ENCODE data around the gene KCNAB2. TPM values are rescaled to one million over a fixed set of nuclear protein-coding genes. Genes with fewer than 3 reads are reported as not detected.

KCNAB2 gene
- total RNA-seq, 1 experiment from 2014 or later: 4.7 TPM

GRCh38 chr1:6111571-6111970, 65.9 kb downstream of the KCNAB2 start:
- Mint-ChIP-seq H3K9me3 (ENCODE audit: low read depth, unreplicated experiment) (peaks cover 2% of the 10 kb centered on the region), H3K27ac (ENCODE audit: unreplicated experiment) (no peak overlapping the region), H3K4me1 (ENCODE audit: low read depth, unreplicated experiment) (no peaks in the 10 kb centered on the region), H3K27me3 (ENCODE audit: unreplicated experiment) (peaks cover 70% of the 10 kb centered on the region), H3K36me3 (ENCODE audit: insufficient read depth, unreplicated experiment) (no peaks in the 10 kb centered on the region), H3K4me3 (ENCODE audit: low read depth, unreplicated experiment) (no peak overlapping the region)
- no TSS peak for BruUV-seq (replicated peaks)
- CTCF ChIA-PET: no interaction called here
- DNase-seq: no peak
- TF ChIP-seq, protein P1, sequence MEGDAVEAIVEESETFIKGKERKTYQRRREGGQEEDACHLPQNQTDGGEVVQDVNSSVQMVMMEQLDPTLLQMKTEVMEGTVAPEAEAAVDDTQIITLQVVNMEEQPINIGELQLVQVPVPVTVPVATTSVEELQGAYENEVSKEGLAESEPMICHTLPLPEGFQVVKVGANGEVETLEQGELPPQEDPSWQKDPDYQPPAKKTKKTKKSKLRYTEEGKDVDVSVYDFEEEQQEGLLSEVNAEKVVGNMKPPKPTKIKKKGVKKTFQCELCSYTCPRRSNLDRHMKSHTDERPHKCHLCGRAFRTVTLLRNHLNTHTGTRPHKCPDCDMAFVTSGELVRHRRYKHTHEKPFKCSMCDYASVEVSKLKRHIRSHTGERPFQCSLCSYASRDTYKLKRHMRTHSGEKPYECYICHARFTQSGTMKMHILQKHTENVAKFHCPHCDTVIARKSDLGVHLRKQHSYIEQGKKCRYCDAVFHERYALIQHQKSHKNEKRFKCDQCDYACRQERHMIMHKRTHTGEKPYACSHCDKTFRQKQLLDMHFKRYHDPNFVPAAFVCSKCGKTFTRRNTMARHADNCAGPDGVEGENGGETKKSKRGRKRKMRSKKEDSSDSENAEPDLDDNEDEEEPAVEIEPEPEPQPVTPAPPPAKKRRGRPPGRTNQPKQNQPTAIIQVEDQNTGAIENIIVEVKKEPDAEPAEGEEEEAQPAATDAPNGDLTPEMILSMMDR (IDR thresholded peaks at IDR 0.05; ENCODE audit: unreplicated experiment): no peak
- intact Hi-C loops (cut with micrococcal nuclease; ENCODE audit: unreplicated experiment): no loop called here

DNA sequence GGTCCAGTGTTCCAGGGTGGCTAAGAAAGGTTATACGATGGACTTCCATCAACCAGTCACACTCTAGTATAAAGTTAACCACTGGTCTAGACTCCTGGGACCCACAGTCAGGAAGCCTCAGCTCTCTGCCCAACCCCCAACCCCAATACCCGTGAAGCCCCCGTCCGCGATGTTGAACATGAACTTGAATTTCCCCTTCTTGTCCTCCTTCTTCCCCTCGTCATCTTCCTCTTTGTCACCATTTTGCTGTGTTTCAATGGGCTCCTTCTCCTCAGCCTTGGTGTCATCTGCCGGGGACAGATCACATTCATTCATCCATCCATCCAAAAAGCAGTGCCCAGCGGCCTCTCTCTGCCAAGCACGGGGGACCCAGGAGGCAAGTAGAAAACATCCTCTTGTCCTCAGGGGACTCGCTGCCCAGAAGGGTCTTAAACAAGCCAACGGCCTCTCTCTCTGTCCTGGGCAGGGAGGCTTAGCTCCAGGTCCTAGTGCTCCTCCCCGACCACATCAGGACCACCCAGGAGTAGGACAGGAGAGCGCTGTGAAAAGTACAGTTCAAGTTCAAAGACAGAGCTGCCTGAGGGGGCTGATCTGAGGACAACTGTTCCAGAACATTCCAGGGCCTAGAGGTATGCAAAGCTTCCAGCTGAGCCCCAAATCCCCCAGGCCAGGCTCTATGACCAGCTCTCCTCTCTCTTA, 66.5 kb downstream of the KCNAB2 start:
- no peak overlapping the region for H3K27ac Mint-ChIP-seq (ENCODE audit: unreplicated experiment)
- H3K9me3 Mint-ChIP-seq (ENCODE audit: low read depth, unreplicated experiment): peaks cover 6% of the 10 kb centered on the region
- BruUV-seq (replicated peaks): no TSS peak
- TF ChIP-seq, protein P1 (IDR thresholded peaks at IDR 0.05; ENCODE audit: unreplicated experiment): no peak
- H3K4me3 Mint-ChIP-seq (ENCODE audit: low read depth, unreplicated experiment): no peak overlapping the region
- no peak for DNase-seq
- intact Hi-C loops (cut with micrococcal nuclease; ENCODE audit: unreplicated experiment): no loop called here
- peaks cover 65% of the 10 kb centered on the region for H3K27me3 Mint-ChIP-seq (ENCODE audit: unreplicated experiment)
- H3K36me3 Mint-ChIP-seq (ENCODE audit: insufficient read depth, unreplicated experiment): no peaks in the 10 kb centered on the region
- CTCF ChIA-PET: interaction anchor here (0.6 kb wide), 1 partner anchor 181 kb away, joined by 6 read pairs; no protein-coding TSS in a partner anchor
- H3K4me1 Mint-ChIP-seq (ENCODE audit: low read depth, unreplicated experiment): no peaks in the 10 kb centered on the region

DNA sequence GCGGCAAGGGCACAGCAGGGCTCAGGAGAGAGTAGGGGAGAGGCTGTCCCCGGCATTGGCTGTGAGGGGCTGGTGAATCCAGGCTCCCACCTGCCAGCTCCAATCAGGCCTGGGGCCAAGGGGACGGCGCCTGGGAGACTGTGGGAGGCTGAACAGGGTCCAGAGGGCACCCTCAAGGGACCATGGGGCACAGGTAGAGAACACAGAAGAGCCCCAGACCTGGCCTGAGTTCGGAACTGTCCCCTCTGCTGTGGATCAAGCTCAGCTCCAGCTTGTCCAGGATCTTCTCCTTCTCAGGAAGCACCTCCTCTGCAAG, 67.0 kb downstream of the KCNAB2 start:
- BruUV-seq (replicated peaks): no TSS peak
- Mint-ChIP-seq H3K9me3 (ENCODE audit: low read depth, unreplicated experiment) (peaks cover 6% of the 10 kb centered on the region), H3K27me3 (ENCODE audit: unreplicated experiment) (peaks cover 60% of the 10 kb centered on the region), H3K36me3 (ENCODE audit: insufficient read depth, unreplicated experiment) (no peaks in the 10 kb centered on the region), H3K27ac (ENCODE audit: unreplicated experiment) (no peak overlapping the region), H3K4me3 (ENCODE audit: low read depth, unreplicated experiment) (no peak overlapping the region), H3K4me1 (ENCODE audit: low read depth, unreplicated experiment) (no peaks in the 10 kb centered on the region)
- no peak for DNase-seq
- intact Hi-C loops (cut with micrococcal nuclease; ENCODE audit: unreplicated experiment): no loop called here
- CTCF ChIA-PET: interaction anchor here (0.6 kb wide), 1 partner anchor 181 kb away, joined by 6 read pairs; no protein-coding TSS in a partner anchor
- TF ChIP-seq, protein P1 (IDR thresholded peaks at IDR 0.05; ENCODE audit: unreplicated experiment): no peak

DNA sequence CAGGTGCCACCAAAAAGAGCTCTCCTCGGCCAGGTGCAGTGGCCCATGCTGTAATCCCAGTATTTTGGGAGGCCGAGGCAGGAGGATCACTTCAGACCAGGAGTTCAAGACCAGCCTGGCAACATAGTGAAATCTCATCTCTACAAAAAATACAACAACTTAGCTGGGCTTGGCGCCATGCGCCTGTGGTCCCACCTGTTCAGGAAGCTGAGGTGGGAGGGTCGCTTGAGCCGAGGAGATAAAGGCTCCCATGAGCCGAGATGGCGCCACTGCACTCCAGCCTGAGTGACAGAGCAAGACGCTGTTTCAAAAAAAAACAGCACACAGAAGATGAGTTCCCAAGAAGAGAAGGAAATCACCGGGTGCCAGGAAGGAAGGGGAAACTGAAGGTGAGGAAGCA, 67.4 kb downstream of the KCNAB2 start:
- BruUV-seq (replicated peaks): no TSS peak
- no peak for DNase-seq
- CTCF ChIA-PET: no interaction called here

More for the DNA sequence above, 67.4 kb downstream of the KCNAB2 start:
- TF ChIP-seq, protein P1 (IDR thresholded peaks at IDR 0.05; ENCODE audit: unreplicated experiment): no peak
- Mint-ChIP-seq H3K27me3 (ENCODE audit: unreplicated experiment) (peaks cover 56% of the 10 kb centered on the region), H3K9me3 (ENCODE audit: low read depth, unreplicated experiment) (peaks cover 6% of the 10 kb centered on the region), H3K4me3 (ENCODE audit: low read depth, unreplicated experiment) (no peak overlapping the region), H3K36me3 (ENCODE audit: insufficient read depth, unreplicated experiment) (no peaks in the 10 kb centered on the region), H3K4me1 (ENCODE audit: low read depth, unreplicated experiment) (no peaks in the 10 kb centered on the region), H3K27ac (ENCODE audit: unreplicated experiment) (no peak overlapping the region)
- intact Hi-C loops (cut with micrococcal nuclease; ENCODE audit: unreplicated experiment): no loop called here
